OCI-LY1 (cell line): ENCODE measurements around the gene ANKRD27.

Experiments
- EZH2 ChIP-seq: fragments of 200-600 bp; sonication (generic), shearing (Covaris generic); IDR thresholded peaks from 2 replicates; pipeline ENCODE4 v1.8.0; 2017; ENCODE audit warnings: borderline replicate concordance, mixed run types, mild to moderate bottlenecking, antibody characterized with exemption, low read length, moderate library complexity, mixed read lengths
- TF ChIP-seq, protein P1 (sequence below): fragments of 200-600 bp; sonication (generic), shearing (Covaris generic); IDR thresholded peaks from 2 replicates; pipeline ENCODE4 v1.5.1; 2017; ENCODE audit warnings: mild to moderate bottlenecking, antibody characterized with exemption, low read length, moderate library complexity, mixed read lengths

DNA sequence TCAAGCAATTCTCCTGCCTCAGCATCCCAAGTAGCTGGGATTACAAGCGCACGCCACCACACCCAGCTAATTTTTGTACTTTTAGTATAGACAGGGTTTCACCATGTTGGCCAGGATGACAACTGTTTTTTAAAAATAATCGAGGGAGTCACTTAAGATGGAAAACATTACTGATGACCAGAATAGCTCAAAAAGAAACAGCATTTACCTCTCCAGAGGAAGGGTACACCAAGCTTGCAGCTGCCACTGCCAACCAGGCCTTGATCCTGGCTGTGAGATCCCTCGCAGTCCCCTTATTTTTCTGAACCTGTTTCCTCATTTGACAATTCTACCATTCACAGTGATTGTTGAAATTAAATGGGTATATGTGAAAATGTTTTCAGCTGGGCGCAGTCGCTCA, 79.5 kb downstream of the ANKRD27 start:
- TF ChIP-seq EZH2: no peak
- TF ChIP-seq, protein P1, sequence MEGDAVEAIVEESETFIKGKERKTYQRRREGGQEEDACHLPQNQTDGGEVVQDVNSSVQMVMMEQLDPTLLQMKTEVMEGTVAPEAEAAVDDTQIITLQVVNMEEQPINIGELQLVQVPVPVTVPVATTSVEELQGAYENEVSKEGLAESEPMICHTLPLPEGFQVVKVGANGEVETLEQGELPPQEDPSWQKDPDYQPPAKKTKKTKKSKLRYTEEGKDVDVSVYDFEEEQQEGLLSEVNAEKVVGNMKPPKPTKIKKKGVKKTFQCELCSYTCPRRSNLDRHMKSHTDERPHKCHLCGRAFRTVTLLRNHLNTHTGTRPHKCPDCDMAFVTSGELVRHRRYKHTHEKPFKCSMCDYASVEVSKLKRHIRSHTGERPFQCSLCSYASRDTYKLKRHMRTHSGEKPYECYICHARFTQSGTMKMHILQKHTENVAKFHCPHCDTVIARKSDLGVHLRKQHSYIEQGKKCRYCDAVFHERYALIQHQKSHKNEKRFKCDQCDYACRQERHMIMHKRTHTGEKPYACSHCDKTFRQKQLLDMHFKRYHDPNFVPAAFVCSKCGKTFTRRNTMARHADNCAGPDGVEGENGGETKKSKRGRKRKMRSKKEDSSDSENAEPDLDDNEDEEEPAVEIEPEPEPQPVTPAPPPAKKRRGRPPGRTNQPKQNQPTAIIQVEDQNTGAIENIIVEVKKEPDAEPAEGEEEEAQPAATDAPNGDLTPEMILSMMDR: no peak
